GM19438 (cell line): ENCODE measurements around the gene GRIN1.
"Not testable (repeated sequence)": the region's sequence is repeated elsewhere in the genome, so short reads cannot be mapped to it uniquely, and the experiment has no call there.

Experiments used
- ATAC-seq: cut with Tn5 transposase; IDR thresholded peaks from one replicate; pipeline ENCODE4 v1.9.1; 2021; ENCODE audit warnings: low read depth; ENCODE audit not compliant: unreplicated experiment

GRIN1 gene

DNA sequence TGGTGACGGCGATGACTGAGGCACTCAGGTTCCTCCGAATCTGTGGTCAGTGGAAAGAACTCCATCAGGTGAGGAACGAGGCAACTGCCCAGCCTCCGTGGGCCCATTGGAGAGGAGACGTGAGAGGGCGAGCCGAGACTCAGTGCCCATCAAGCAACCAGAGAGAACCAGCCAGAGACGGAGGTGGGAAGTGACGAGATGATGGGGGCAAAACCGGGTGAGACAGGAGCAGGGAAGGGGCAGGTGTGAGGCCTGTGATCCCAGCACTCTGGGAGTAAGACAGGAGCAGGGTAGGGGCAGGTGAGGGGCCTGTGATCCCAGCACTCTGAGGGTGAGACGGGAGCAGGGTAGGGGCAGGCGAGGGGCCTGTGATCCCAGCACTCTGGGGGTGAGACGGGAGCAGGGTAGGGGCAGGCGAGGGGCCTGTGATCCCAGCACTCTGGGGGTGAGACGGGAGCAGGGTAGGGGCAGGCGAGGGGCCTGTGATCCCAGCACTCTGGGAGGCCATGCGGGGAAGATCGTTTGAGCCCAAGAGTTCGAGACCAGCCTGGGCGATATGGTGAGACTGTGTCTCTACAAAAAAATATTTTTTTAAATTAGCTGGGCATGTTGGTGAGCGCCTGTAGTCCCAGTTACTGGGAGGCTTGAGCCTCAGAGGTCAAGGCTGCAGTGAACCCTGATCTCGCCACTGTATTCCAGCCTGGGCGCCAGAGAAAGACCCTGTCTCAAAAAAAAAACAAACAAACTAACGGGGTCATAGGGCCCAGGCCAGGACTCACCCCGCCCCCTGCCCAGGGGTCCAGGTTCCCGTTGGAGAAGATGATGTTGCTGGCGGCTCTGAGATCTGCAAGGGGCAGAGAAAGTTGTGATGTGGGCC, 27.8 kb upstream of the GRIN1 start:
- no peak for ATAC-seq

DNA sequence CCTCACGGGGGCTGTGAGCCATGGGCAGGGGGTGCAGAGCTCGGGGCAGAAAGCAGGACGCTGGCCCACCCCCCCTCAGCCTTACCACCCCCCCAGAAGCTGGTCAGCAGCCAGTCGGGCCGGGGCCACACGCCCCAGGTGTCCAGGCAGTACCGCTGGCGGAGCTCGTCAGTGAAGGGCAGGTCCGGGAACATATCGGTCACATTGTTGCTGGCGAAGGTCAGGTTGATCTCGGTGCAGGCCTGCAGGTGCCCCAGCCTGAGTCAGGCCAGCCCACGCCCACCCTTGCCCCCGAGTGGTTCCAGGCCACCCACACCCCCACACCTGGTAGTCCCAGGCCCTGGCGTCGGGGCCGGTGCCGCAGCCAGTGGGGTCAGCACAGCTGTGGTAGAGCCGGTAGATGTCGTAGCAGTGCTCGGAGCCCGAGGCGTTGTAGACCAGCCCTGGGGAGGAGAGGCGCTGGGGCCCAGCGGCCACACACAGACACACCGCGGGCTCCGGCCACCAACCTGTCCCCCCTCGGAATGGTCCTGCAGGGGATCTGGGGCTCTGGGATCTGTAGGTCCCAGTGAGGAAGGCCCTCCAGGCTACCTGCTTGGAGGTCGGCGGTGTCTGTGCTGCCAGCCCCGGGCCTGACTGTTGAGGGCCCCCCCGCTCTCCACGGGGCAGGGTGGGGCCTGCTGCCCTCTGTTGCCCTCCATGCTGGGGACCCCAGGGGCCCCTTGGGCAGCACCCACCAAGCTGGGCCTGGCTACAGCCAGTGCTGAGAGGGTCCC, 27.0 kb upstream of the GRIN1 start:
- no peak for ATAC-seq

DNA sequence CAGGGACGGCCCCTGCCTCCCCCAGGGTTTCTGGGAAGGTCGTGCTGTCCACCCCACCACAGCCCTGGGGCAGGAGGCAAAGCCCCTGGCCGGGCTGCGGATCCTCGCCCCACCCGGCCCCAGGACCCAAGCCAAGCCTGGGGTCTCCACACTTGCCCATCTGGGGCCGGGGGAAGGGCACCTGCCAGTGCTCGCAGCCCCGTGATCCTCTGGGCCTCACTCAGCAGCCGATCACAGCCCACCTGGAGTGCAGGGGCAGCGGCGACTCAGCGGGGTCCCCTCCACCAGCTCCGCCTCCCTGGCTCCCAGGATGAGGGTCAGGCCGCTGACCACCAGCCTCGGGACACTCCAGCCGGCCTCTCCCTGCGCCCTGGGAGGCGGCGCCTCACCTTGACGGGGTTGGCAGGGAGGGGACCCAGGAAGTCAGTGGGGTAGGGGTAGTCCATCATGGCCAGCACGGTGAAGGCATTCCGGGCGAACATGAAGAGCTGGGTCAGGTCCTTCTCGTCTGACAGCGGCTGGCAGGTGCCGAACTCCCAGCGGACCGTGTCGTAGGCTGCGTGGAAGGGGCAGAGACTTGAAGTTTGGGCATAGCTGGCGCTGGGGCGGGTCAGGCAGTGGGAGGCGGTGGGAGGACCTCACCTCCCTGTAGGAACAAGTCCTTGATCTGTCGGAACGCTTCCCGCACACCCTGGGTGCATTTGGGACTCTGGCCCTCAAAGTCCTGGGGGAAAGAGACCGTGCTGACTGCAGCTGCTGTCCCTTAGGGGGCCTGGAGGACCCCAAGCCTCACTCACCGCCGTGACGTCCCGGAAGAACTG, 26.2 kb upstream of the GRIN1 start:
- ATAC-seq, result no peak

DNA sequence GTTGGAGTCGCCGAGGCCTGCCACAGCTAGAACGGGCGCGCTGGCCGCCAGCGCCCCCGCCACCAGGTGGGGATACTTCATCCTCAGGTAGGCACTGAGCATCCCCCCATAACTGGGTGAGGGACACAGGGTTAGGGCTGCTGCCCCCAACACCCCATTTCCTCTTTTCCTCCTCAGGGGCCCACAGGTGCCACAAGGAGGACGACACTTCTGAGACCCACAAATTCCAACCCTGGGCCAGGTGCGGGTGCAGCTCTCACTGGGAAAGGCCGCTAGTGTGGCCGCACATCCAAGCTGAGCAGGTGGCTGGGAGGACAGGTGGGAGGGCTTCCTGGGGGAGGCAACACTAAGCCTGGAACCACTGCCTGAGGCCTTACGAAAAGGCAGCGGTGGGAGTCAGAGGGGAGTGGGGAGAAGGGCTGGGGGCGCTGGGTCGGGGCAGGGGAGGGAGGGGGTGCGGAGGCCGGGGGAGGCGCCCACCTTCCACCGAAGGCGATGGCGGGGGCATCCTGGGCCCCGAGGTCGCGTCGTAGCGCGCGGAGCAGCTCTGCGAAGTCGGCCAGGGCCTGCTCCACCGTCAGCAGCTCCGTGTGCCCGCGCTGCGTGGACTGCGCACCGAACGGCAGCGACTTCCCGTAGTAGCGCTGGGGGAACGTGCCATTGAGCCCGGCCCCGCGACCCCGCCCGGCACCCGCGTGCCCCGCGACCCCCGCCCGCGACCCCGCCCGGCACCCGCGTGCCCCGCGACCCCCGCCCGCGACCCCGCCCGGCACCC, 25.4 kb upstream of the GRIN1 start:
- ATAC-seq, result no peak

DNA sequence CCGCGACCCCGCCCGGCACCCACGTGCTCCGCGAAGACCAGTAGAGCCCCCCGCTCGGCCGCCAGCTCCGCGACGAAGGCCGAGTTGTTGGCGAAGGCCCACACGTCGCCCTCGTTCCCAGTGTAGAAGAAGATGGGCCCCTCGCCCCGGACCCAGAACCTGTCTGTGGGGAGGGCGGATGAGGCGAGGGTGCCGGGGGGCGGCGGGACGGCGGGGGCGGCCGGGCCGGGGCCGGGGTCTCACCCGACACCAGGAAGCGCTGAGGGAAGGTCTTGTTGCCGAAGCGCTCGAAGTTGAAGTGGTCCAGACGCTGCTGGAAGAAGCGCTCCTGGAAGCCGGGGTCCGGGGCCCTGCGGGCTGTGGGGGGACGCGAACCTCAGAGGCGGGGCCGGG, 24.7 kb upstream of the GRIN1 start:
- ATAC-seq, result peak; percentile 26

DNA sequence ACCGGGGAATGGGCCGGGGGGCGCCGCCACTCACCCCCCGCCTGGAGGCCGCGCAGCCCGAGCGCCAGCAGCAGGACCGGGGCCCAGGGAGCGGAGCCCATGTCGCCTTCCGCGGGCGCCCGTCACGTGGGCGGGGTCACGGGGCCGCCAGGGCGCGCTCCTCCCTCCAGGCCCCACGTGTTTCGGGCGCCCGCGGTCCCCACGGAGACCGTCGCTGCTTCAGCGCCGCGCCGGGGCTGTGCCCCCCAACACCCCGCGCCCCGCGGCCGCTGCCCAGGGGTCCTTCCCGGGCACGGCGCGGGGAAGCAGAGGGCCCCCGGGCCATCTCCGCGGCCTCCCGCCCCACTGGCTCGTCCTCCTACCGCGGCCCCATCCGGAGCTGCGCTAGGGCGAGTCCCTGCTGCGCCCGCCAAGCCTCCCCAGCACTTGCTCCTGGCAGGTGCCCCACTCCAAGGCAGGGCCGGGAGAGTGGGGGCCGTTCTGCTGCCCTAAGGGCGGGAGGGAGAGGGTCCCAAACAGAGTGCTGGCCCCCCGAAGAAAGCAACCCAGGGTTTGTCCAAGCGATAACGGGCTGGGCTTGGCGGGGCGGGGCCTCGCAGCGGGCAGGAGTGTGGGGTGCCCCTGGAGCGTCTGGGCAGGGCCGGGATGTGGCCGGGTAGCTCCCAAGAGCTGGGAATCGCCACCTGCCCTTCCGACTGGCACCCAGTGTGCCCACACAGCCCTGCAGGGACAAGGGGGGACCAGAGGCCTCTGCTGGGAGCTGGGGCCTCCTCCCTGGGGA, 24.2 kb upstream of the GRIN1 start, which contains the start of gene DPP7:
Gene DPP7, minus strand, starts transcription at position 121 of the 781 bp plus-strand sequence. Its CDS starts 20 bp downstream, at position 101.
- peak; percentile 62 for ATAC-seq

DNA sequence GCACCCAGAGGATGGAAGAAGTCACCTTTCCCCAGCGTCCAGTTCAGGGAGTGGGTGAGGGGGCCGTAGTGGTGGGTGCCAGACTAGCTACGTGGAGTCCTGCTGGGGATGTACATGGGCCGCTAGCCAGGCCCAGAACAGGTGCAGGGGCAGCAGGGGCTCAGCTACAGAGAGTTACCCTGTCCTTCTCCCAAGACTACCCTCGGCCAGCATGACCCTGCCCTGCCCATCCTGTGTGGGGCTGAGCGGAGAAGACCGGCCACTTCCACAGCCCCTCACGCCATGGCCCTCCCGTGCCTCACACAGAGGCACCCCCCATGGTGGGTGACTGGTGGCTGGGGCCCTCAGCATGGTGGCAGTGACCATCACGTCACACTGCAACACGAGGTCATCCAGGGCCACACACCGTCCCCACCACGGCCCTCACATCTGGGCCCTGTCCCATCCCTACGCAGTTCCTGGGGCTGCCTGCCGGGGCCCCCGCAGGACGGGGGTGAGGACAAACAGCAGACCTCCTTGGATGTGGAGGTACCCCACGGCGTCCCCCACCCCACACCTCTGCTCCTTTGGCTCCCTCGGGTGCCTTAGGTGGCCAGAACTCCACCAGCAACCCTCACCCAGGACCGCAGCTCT, 23.4 kb upstream of the GRIN1 start:
- no peak for ATAC-seq

DNA sequence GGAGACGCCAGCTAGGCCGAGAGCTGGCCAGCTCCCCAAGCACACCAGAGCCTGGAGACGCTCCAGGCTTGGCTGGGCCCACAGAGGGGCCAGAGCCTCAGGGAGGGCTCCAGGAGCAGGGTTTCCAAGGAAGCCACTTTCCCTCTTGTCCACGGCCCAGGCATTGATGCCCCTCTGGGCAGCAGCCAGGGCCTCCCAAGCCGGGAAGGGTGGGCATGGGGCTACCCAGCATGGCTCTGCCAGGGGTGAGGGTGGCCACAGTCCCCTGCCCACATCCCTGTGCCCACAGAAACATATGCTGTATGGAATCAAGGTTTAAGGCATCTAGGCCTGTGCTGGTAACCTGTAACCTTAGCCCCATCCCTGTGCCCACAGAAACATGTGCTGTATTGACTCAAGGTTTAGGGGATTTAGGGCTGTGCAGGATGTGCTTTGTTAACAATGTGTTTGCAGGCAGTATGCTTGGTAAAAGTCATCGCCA, 22.9 kb upstream of the GRIN1 start:
- no peak for ATAC-seq

DNA sequence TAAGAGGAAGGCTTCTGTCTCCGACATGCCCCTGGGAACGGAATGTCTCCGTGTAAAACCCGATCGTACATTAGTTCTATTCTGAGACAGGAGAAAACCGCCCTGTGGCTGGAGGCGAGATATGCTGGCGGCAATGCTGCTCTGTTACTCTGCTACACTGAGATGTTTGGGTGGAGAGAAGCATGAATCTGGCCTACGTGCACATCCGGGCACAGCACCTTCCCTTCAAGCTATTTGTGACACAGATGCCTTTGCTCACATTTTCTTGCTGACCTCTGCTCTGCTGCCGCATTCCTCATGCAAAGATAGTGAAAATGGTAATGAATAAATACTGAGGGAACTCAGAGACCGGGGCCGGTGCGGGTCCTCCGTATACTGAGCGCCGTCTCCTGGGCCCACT, 22.2 kb upstream of the GRIN1 start:
- no peak for ATAC-seq

DNA sequence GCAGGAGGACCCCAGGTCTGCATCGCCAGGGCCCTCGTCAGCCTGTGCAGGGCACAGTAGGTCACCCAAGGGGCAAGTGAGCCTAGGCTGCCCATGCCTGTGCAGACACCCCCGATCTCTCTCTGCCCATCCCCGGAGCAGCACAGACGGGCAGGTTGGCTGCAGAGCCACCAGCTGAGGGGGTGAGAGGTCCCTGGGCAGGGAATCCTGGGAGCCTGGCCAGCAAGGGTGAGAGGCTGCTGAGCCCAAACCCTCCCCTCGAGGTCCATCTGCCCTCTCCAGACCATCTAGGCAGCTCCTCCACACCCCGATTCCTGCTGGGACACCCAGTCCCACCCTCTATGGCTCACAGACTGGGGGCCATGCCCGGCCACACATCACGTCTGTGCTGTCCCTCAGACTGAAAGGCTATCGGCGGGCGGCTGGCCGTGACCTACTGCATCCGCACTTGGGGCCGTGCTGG, 21.7 kb upstream of the GRIN1 start:
- no peak for ATAC-seq

DNA sequence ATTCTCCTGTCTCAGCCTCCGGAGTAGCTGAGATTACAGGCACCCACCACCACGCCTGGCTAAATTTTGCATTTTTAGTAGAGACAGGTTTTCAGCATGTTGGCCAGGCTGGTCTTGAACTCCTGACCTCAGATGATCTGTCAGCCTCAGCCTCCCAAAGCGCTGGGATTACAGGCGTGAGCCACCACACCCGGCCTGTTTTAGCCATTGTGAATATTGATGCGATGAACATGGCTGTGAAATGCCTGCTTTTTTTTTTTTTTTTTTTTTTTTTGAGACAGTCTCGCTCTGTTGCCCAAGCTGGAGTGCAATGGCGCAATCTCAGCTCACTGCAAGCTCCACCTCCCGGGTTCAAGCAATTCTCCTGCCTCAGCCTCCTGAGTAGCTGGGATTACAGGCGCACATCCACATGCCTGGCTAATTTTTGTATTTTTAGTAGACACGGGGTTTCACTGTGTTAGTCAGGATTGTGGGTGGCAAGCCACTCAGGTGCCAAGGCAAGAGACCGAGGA, 20.8 kb upstream of the GRIN1 start:
- not testable (repeated sequence) for ATAC-seq

DNA sequence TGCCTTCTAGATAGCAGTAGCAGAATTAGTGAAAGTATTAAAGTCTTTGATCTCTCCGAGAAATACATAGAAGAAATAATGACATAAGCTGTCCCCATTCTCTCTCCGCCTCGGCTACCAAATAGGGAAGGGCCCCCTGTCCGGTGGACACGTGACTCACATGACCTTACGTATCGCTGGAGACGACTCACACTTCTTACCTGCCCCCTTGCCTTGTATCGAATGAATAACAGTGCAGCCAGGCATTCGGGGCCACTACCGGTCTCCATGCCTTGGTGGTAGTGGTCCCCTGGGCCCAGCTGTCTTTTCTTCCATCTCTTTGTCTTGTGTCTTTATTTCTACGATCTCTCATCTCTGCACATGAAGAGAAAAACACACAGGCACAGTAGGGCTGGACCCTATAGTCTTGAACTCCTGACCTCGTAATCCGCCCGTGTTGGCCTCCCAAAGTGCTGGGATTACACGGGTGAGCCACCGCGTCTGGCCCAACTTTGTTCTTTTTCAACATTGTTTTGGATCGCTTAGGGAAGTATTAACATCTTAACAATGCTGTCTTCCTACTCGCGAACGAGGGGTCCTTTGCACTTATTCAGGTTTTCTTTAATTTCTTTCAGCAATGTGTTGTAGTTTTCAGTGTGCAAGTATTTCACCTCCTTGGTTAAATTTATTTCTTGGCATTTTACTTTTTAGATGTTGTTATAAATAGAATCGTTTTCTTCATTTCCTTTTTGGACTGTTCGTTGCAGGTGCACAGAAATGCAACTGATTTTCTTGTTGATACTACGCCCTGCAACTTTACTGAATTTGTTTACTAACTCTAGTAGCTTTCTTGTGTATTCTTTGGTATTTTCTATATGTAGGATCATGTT, 16.8 kb upstream of the GRIN1 start:
- not testable (repeated sequence) for ATAC-seq

DNA sequence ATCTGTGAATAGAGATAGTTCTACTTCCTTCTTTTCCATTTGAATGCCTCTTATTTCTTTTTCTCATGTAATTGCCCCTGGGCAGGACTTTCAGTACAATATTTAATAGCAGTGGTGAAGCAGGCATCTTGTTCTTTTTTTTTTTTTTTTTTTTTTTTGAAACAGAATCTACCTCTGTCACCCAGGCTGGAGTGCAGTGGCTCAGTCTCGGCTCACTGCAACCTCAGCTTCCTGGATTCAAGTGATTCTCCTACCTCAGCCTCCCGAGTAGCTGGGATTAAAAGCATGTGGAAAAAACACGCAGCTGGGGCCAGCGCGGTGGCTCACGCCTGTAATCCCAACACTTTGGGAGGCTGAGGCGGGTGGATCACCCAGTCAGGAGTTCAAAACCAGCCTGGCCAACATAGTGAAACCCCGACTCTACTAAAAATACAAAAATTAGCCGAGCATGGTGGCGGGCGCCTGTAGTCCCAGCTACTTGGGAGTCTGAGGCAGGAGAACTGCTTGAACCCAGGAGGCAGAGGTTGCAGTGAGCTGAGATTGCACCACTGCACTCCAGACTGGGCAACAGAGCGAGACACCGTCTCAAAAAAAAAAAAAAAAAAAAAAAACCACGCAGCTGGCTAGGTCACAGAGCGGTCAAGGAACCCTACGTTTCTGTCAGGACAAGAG, 16.0 kb upstream of the GRIN1 start:
- not testable (repeated sequence) for ATAC-seq

DNA sequence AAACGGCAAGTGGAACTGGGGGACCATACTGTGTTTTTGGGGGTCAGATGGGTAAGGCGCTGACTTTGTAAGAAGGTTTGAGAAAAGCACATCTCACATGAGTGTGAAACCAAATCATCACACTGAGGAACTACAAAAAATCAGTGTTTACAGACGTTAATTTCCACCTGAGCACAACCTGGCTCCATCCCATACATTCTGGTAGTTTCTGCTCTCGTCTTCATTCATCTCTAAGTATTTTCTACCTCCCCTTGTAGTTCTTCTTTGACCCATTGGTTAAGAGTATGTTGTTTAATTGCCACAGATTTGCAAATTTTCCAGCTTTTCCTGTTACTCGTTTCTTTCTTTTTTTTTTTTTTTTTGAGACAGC, 15.5 kb upstream of the GRIN1 start:
- no peak for ATAC-seq

DNA sequence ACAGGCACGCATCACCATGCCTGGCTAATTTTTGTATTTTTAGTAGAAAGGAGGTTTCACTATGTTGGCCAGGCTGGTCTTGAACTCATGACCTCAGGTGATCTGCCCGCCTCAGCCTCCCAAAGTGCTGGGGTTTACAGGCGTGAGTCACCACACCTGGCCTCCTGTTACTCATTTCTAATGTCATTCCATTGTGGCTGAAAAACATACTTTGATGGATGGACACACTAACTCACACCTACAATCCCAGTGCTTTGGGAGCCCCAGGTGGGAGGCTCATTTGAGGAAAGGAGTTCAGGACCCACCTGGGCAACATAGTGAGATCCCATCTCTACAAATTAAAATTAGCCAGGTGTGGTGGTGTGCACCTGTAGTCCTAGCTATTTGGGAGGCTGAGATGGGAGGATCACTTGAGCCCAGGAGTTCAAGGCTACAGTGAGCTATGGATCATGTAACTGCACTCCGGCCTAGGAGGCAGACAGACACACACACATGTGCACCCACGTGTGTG, 14.9 kb upstream of the GRIN1 start:
- not testable (repeated sequence) for ATAC-seq

DNA sequence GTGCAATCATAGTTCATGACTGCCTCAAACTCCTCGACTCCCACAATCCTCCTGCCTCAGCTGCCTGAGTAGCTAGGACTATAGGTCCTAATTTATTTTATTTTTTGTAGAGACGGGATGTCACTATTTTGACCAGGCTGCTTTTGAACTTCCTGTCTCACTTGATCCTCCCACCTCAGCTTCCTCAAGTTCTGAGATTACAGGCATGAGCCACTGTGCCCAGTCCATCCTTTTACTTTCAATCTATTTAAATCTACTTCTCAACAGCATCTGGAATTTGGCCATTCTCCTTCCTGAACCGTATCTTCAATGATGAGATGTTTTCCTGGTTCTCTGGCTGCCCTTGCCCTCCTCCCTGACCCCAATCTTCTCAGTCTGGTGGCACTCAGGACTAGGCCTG, 12.2 kb upstream of the GRIN1 start:
- no peak for ATAC-seq
